A204.1 (cell line): ENCODE results near the gene HOXC10.

ENCODE experiments used
- FAIRE-seq: peaks from 2 replicates; lab custom pipeline; 2012; peaks lifted over from hg19 to GRCh38; lab: Jason Lieb, UNC

HOXC10 gene

GRCh38 chr12:53977596-53978445 is 7.1 kb upstream of the HOXC10 start:
- no peak for FAIRE-seq

GRCh38 chr12:53978477-53979356 is 6.2 kb upstream of the HOXC10 start:
- FAIRE-seq, result no peak

- FAIRE-seq, result no peak
These were observed 4.7 kb upstream of the HOXC10 start for GRCh38 chr12:53980104-53980801.

- no peak for FAIRE-seq
These were observed 4.0 kb upstream of the HOXC10 start for GRCh38 chr12:53980802-53981496.

- no peak for FAIRE-seq
These were observed 3.0 kb upstream of the HOXC10 start for GRCh38 chr12:53981634-53982565.

- no peak for FAIRE-seq
These were observed 2.0 kb upstream of the HOXC10 start for GRCh38 chr12:53982648-53983567.

GRCh38 chr12:53983568-53983949 is 1.4 kb upstream of the HOXC10 start:
- no peak for FAIRE-seq

GRCh38 chr12:53983950-53984572 is 885 bp upstream of the HOXC10 start:
- FAIRE-seq, result no peak

GRCh38 chr12:53985692-53985993 is 697 bp downstream of the HOXC10 start:
- FAIRE-seq, result no peak

- no peak for FAIRE-seq
These were observed 1.2 kb downstream of the HOXC10 start for GRCh38 chr12:53985994-53986685.

- FAIRE-seq, result no peak
These were observed 1.9 kb downstream of the HOXC10 start for GRCh38 chr12:53986686-53987483.

GRCh38 chr12:53987787-53988230 is 2.9 kb downstream of the HOXC10 start:
- FAIRE-seq, result no peak

GRCh38 chr12:53988541-53989226 is 3.7 kb downstream of the HOXC10 start:
- no peak for FAIRE-seq

- peak; percentile 91 for FAIRE-seq
These were observed 4.5 kb downstream of the HOXC10 start for GRCh38 chr12:53989227-53990113.

GRCh38 chr12:53990311-53991076 is 5.5 kb downstream of the HOXC10 start:
- FAIRE-seq, result no peak

- FAIRE-seq, result no peak
These were observed 6.1 kb downstream of the HOXC10 start for GRCh38 chr12:53991077-53991460.
